Measurements from ENCODE around the gene PRMT1. TPM values are rescaled to one million over a fixed set of nuclear protein-coding genes. Genes with fewer than 3 reads are reported as not detected.

Gene PRMT1
- total and polyA plus RNA-seq, 2 of the 13 experiments (the other 11 are each of a cell fraction or from before 2014, with no cell fraction given): 324 to 374 TPM

DNA sequence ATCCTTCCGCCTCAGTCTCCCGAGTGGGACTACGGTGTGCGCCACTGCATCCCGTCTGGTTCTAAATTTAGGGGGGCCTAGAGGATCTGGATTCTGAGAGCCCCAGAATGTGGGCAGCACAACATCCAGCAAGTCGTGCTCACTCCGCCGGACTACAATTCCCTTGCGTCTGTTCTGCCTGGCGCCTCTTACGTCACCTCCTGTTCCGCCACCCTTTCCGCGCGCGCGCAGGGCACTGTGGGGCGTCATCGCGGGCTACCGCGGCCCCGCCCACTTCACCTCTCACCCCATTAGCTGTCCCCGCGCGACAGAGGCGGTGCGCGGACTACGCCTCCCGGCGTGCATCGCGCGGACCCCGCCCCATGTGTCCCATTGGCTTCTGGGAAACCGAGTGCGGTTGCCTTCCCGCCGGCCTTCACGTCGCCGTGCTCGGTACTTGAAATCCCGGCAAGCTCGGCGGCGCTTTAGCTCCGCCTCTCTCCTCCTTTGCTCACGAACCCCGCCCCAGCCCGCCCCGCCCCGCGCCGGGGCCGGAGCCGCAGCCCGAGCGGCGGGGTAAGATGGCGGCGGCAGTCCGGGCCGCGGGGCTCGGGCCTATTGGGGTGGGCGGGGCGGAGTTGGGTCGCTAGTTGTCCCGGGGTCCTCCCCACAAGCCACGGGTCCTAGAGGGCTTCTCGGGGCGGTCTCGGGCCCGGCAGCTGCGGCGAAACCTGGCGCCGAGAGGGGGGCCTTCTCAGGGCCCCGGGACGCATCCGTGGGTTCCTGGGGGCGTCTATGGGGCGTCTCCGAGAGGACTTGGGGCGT, 35.2 kb upstream of the PRMT1 start, which contains the start of gene SCAF1 (continued):
- TF ChIP-seq, protein P1, sequence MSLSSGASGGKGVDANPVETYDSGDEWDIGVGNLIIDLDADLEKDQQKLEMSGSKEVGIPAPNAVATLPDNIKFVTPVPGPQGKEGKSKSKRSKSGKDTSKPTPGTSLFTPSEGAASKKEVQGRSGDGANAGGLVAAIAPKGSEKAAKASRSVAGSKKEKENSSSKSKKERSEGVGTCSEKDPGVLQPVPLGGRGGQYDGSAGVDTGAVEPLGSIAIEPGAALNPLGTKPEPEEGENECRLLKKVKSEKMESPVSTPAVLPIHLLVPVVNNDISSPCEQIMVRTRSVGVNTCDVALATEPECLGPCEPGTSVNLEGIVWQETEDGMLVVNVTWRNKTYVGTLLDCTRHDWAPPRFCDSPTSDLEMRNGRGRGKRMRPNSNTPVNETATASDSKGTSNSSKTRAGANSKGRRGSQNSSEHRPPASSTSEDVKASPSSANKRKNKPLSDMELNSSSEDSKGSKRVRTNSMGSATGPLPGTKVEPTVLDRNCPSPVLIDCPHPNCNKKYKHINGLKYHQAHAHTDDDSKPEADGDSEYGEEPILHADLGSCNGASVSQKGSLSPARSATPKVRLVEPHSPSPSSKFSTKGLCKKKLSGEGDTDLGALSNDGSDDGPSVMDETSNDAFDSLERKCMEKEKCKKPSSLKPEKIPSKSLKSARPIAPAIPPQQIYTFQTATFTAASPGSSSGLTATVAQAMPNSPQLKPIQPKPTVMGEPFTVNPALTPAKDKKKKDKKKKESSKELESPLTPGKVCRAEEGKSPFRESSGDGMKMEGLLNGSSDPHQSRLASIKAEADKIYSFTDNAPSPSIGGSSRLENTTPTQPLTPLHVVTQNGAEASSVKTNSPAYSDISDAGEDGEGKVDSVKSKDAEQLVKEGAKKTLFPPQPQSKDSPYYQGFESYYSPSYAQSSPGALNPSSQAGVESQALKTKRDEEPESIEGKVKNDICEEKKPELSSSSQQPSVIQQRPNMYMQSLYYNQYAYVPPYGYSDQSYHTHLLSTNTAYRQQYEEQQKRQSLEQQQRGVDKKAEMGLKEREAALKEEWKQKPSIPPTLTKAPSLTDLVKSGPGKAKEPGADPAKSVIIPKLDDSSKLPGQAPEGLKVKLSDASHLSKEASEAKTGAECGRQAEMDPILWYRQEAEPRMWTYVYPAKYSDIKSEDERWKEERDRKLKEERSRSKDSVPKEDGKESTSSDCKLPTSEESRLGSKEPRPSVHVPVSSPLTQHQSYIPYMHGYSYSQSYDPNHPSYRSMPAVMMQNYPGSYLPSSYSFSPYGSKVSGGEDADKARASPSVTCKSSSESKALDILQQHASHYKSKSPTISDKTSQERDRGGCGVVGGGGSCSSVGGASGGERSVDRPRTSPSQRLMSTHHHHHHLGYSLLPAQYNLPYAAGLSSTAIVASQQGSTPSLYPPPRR (CRISPR knock-in tag; IDR thresholded peaks at IDR 0.05; ENCODE audit: borderline replicate concordance): no peak
- TF ChIP-seq NR2F1 (CRISPR knock-in tag; IDR thresholded peaks at IDR 0.05) (peak in 1 of 2 experiments; percentile 50; a peak in 1 of 4 replicates), SIN3A (IDR thresholded peaks at IDR 0.05; ENCODE audit: borderline replicate concordance, low read depth, low read length) (peak; percentile 56; the same call in 1 of the 2 replicates), TCF12 (IDR thresholded peaks at IDR 0.05) (no peak), TCF12 (CRISPR knock-in tag; IDR thresholded peaks at IDR 0.05) (peak; percentile 14; the same call in 1 of the 2 replicates), CEBPG (CRISPR knock-in tag; IDR thresholded peaks at IDR 0.05) (peak; percentile 68), ZNF607 (CRISPR knock-in tag; IDR thresholded peaks at IDR 0.05; ENCODE audit: borderline replicate concordance) (peak; percentile 61; the same call in 1 of the 2 replicates), SOX13 (IDR thresholded peaks at IDR 0.05) (peak; percentile 17; the same call in 1 of the 2 replicates), SOX13 (CRISPR knock-in tag; conservative IDR thresholded peaks at IDR 0.05 in 1 of 2, IDR thresholded peaks at IDR 0.05 in 1 of 2) (no peak), ZBTB38 (CRISPR knock-in tag; IDR thresholded peaks at IDR 0.05) (0 out of 2 replicates have a peak, but pooled peaks have one; percentile 19), ZNF44 (CRISPR knock-in tag; IDR thresholded peaks at IDR 0.05) (0 out of 2 replicates have a peak, but pooled peaks have one; percentile 78), KMT2B (CRISPR knock-in tag; IDR thresholded peaks at IDR 0.05) (peak; percentile 72; the same call in 1 of the 2 replicates), MEIS2 (CRISPR knock-in tag; IDR thresholded peaks at IDR 0.05) (peak; percentile 43; the same call in 1 of the 2 replicates), ZBTB42 (CRISPR knock-in tag; IDR thresholded peaks at IDR 0.05) (no peak), BHLHE40 (IDR thresholded peaks at IDR 0.05; ENCODE audit: low read length) (no peak)
- TF ChIP-seq, protein P2, sequence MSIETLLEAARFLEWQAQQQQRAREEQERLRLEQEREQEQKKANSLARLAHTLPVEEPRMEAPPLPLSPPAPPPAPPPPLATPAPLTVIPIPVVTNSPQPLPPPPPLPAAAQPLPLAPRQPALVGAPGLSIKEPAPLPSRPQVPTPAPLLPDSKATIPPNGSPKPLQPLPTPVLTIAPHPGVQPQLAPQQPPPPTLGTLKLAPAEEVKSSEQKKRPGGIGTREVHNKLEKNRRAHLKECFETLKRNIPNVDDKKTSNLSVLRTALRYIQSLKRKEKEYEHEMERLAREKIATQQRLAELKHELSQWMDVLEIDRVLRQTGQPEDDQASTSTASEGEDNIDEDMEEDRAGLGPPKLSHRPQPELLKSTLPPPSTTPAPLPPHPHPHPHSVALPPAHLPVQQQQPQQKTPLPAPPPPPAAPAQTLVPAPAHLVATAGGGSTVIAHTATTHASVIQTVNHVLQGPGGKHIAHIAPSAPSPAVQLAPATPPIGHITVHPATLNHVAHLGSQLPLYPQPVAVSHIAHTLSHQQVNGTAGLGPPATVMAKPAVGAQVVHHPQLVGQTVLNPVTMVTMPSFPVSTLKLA (IDR thresholded peaks at IDR 0.05): peak; percentile 56
- TF ChIP-seq, protein P3, sequence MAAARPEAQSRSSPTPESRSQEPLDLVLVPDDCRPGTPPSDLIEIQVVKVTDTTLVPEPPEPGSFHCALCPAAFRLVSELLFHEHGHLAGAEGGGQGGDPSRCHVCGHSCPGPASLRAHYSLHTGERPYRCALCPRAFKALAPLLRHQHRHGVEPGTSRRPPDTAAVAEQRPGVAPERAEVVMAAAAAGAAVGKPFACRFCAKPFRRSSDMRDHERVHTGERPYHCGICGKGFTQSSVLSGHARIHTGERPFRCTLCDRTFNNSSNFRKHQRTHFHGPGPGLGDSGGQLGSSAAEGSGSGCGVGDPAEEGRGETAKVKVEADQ (CRISPR knock-in tag; IDR thresholded peaks at IDR 0.05; ENCODE audit: borderline replicate concordance): peak; percentile 68; the same call in 1 of the 2 replicates
- TF ChIP-seq, protein P4, sequence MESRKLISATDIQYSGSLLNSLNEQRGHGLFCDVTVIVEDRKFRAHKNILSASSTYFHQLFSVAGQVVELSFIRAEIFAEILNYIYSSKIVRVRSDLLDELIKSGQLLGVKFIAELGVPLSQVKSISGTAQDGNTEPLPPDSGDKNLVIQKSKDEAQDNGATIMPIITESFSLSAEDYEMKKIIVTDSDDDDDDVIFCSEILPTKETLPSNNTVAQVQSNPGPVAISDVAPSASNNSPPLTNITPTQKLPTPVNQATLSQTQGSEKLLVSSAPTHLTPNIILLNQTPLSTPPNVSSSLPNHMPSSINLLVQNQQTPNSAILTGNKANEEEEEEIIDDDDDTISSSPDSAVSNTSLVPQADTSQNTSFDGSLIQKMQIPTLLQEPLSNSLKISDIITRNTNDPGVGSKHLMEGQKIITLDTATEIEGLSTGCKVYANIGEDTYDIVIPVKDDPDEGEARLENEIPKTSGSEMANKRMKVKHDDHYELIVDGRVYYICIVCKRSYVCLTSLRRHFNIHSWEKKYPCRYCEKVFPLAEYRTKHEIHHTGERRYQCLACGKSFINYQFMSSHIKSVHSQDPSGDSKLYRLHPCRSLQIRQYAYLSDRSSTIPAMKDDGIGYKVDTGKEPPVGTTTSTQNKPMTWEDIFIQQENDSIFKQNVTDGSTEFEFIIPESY (CRISPR knock-in tag; IDR thresholded peaks at IDR 0.05): peak; percentile 14; the same call in 1 of the 2 replicates

Data from HepG2 (cell line).